OCI-LY3 (cell line): ENCODE results near the gene SRPX2.

Source experiments
- EZH2phosphoT487 ChIP-seq: fragments of 200-600 bp; shearing (Covaris generic); IDR thresholded peaks from 2 replicates; pipeline ENCODE4 v1.6.1; 2018; ENCODE audit warnings: antibody characterized with exemption, mixed run types, low read depth
- TF ChIP-seq, protein P1 (sequence below): fragments of 200-600, 300-600 bp; sonication (generic); IDR thresholded peaks from 2 replicates; pipeline ENCODE4 v1.5.1; 2014; ENCODE audit warnings: antibody characterized with exemption, low read length, low read depth

DNA sequence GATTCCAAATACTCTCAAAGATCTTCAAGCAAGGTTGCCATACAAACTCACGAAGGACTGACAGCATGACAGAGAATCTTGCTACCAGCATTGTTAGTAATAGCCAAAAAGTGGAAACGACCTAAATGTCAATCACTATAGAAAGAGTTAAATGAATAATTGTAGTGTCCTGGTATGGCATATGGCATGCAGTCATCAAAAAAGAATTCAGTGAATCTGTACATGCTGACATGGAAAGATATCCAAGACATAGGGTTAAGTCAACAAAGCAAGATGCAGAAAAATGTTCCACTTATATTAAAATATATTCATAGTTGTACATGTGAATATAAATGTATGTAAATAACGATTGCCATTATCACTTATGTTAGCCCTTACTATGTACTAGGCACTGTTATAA, 37.6 kb downstream of the SRPX2 start:
- TF ChIP-seq, protein P1, sequence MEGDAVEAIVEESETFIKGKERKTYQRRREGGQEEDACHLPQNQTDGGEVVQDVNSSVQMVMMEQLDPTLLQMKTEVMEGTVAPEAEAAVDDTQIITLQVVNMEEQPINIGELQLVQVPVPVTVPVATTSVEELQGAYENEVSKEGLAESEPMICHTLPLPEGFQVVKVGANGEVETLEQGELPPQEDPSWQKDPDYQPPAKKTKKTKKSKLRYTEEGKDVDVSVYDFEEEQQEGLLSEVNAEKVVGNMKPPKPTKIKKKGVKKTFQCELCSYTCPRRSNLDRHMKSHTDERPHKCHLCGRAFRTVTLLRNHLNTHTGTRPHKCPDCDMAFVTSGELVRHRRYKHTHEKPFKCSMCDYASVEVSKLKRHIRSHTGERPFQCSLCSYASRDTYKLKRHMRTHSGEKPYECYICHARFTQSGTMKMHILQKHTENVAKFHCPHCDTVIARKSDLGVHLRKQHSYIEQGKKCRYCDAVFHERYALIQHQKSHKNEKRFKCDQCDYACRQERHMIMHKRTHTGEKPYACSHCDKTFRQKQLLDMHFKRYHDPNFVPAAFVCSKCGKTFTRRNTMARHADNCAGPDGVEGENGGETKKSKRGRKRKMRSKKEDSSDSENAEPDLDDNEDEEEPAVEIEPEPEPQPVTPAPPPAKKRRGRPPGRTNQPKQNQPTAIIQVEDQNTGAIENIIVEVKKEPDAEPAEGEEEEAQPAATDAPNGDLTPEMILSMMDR: no peak
- no peak for TF ChIP-seq EZH2phosphoT487
